ENCODE measurements around the gene RGS3.
"Not testable (repeated sequence)": the region's sequence is repeated elsewhere in the genome, so short reads cannot be mapped to it uniquely, and the experiment has no call there.

GRCh38 chr9:113491147-113491546 lies 27.6 kb downstream of the RGS3 start:
- not testable (repeated sequence) for TF ChIP-seq RARB (CRISPR knock-in tag; IDR thresholded peaks at IDR 0.05); ZFP3 (CRISPR knock-in tag; IDR thresholded peaks at IDR 0.05); CSRNP3 (CRISPR knock-in tag; IDR thresholded peaks at IDR 0.05); OSR1 (CRISPR knock-in tag; IDR thresholded peaks at IDR 0.05); ARNTL (CRISPR knock-in tag; IDR thresholded peaks at IDR 0.05; ENCODE audit: borderline replicate concordance, low read depth); PATZ1 (CRISPR knock-in tag; IDR thresholded peaks at IDR 0.05; ENCODE audit: borderline replicate concordance)
